OCI-LY1 (cell line): ENCODE results near the gene PCDHGA10.

Source experiments
- H2AFZ ChIP-seq: fragments of 200-600 bp; sonication (generic), shearing (Covaris generic); 2 replicates; pipeline ENCODE4 v1.6.0; 2014; ENCODE audit warnings: antibody characterized with exemption, mild to moderate bottlenecking, low read length
- H3F3A ChIP-seq: fragments of 200-600 bp; sonication (generic), shearing (Covaris generic); 2 replicates; pipeline ENCODE4 v1.6.0; 2014; ENCODE audit warnings: mild to moderate bottlenecking, antibody characterized with exemption, low read length, moderate library complexity; ENCODE audit not compliant: insufficient read depth
- H3K27ac ChIP-seq: fragments of 200-600 bp; sonication (generic); 2 replicates; pipeline ENCODE4 v1.5.1; 2014; ENCODE audit warnings: low read length, mixed run types, mild to moderate bottlenecking, low read depth; ENCODE audit not compliant: poor library complexity, severe bottlenecking
- H3K27me3 ChIP-seq: fragments of 200-600 bp; sonication (generic); 2 replicates; pipeline ENCODE4 v1.6.0; 2014; ENCODE audit warnings: antibody characterized with exemption, mild to moderate bottlenecking, low read length, moderate library complexity; ENCODE audit not compliant: insufficient read depth
- H3K36me3 ChIP-seq: fragments of 200-600 bp; sonication (generic); 2 replicates; pipeline ENCODE4 v1.6.1; 2014; ENCODE audit warnings: mild to moderate bottlenecking, antibody characterized with exemption, low read length, moderate library complexity, mixed read lengths; ENCODE audit not compliant: insufficient read depth
- H3K4me1 ChIP-seq: fragments of 200-600 bp; sonication (generic); 2 replicates; pipeline ENCODE4 v1.5.1; 2014; ENCODE audit warnings: mild to moderate bottlenecking, low read length, moderate library complexity; ENCODE audit not compliant: insufficient read depth, severe bottlenecking
- H3K4me2 ChIP-seq: fragments of 200-600 bp; sonication (generic), shearing (Covaris generic); 2 replicates; pipeline ENCODE4 v1.6.1; 2014; ENCODE audit warnings: low read length
- H3K4me3 ChIP-seq: fragments of 200-600 bp; sonication (generic); 2 replicates; pipeline ENCODE4 v1.5.1; 2014; ENCODE audit warnings: low read length, low read depth, mild to moderate bottlenecking, mixed read lengths; ENCODE audit not compliant: poor library complexity, severe bottlenecking
- H3K79me2 ChIP-seq: fragments of 200-600 bp; shearing (Covaris generic); 2 replicates; pipeline ENCODE4 v1.6.1; 2016; ENCODE audit warnings: mixed run types, low read length, mixed read lengths; ENCODE audit not compliant: insufficient read depth
- H3K9ac ChIP-seq: fragments of 200-600 bp; sonication (generic), shearing (Covaris generic); 2 replicates; pipeline ENCODE4 v1.6.1; 2014; ENCODE audit warnings: mild to moderate bottlenecking, low read length, mixed read lengths
- H3K9me2 ChIP-seq: fragments of 200-600 bp; sonication (generic), shearing (Covaris generic); 2 replicates; pipeline ENCODE4 v1.6.1; 2014; ENCODE audit warnings: low read depth, mild to moderate bottlenecking, low read length, mixed read lengths
- H3K9me3 ChIP-seq: fragments of 200-600 bp; shearing (Covaris generic); 2 replicates; pipeline ENCODE4 v1.6.1; 2014; ENCODE audit warnings: low read length, mixed read lengths
- H4K20me1 ChIP-seq: fragments of 200-600 bp; sonication (generic), shearing (Covaris generic); 2 replicates; pipeline ENCODE4 v1.6.0; 2016; ENCODE audit warnings: mild to moderate bottlenecking, low read length; ENCODE audit not compliant: insufficient read depth
- EZH2 ChIP-seq: fragments of 200-600 bp; sonication (generic), shearing (Covaris generic); IDR thresholded peaks from 2 replicates; pipeline ENCODE4 v1.8.0; 2017; ENCODE audit warnings: borderline replicate concordance, mixed run types, mild to moderate bottlenecking, antibody characterized with exemption, low read length, moderate library complexity, mixed read lengths
- TF ChIP-seq, protein P1 (sequence below): fragments of 200-600 bp; sonication (generic), shearing (Covaris generic); IDR thresholded peaks from 2 replicates; pipeline ENCODE4 v1.5.1; 2017; ENCODE audit warnings: mild to moderate bottlenecking, antibody characterized with exemption, low read length, moderate library complexity, mixed read lengths

PCDHGA10 gene

DNA sequence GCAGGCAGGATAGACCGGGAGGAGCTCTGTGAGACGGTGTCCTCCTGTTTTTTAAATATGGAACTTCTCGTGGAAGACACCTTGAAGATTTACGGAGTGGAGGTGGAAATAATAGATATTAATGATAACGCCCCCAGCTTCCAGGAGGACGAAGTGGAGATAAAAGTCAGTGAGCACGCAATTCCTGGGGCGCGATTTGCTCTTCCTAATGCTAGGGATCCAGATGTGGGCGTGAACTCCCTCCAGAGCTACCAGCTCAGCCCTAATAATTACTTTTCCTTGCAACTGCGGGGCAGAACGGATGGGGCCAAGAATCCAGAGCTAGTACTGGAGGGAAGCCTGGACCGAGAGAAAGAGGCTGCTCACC is 8.7 kb downstream of the PCDHGA10 start:
- Histone ChIP-seq H3K4me1 (no peaks in the 10 kb centered on the region), H3K4me3 (no peak overlapping the region), H2AFZ (no peak overlapping the region), H3K9ac (no peak overlapping the region), H3K9me3 (peaks cover 23% of the 10 kb centered on the region), H3K27ac (no peak overlapping the region), H3K79me2 (no peaks in the 10 kb centered on the region), H3K27me3 (no peaks in the 10 kb centered on the region), H3F3A (no peaks in the 10 kb centered on the region), H4K20me1 (no peaks in the 10 kb centered on the region), H3K4me2 (no peak overlapping the region), H3K36me3 (no peaks in the 10 kb centered on the region), H3K9me2 (no peaks in the 10 kb centered on the region)
- no peak for TF ChIP-seq EZH2
- TF ChIP-seq, protein P1, sequence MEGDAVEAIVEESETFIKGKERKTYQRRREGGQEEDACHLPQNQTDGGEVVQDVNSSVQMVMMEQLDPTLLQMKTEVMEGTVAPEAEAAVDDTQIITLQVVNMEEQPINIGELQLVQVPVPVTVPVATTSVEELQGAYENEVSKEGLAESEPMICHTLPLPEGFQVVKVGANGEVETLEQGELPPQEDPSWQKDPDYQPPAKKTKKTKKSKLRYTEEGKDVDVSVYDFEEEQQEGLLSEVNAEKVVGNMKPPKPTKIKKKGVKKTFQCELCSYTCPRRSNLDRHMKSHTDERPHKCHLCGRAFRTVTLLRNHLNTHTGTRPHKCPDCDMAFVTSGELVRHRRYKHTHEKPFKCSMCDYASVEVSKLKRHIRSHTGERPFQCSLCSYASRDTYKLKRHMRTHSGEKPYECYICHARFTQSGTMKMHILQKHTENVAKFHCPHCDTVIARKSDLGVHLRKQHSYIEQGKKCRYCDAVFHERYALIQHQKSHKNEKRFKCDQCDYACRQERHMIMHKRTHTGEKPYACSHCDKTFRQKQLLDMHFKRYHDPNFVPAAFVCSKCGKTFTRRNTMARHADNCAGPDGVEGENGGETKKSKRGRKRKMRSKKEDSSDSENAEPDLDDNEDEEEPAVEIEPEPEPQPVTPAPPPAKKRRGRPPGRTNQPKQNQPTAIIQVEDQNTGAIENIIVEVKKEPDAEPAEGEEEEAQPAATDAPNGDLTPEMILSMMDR, result no peak

GRCh38 chr5:141422742-141423291 is 10.0 kb downstream of the PCDHGA10 start:
- Histone ChIP-seq H3K4me1 (no peaks in the 10 kb centered on the region), H3K9ac (no peak overlapping the region), H3K4me2 (no peak overlapping the region), H2AFZ (no peak overlapping the region), H3K9me3 (peaks cover 21% of the 10 kb centered on the region), H3K27ac (no peak overlapping the region), H3F3A (no peaks in the 10 kb centered on the region), H3K36me3 (no peaks in the 10 kb centered on the region), H3K4me3 (no peak overlapping the region), H3K27me3 (no peaks in the 10 kb centered on the region), H3K79me2 (no peaks in the 10 kb centered on the region), H4K20me1 (no peaks in the 10 kb centered on the region), H3K9me2 (no peaks in the 10 kb centered on the region)
- TF ChIP-seq, protein P1, result no peak
- TF ChIP-seq EZH2, result no peak

- no peak overlapping the region for H3K4me3 ChIP-seq
- H4K20me1 ChIP-seq, result no peaks in the 10 kb centered on the region
- TF ChIP-seq EZH2, result no peak
- TF ChIP-seq, protein P1, result no peak
Observed at GRCh38 chr5:141427783-141428426, 15.1 kb downstream of the PCDHGA10 start.

More at GRCh38 chr5:141427783-141428426, 15.1 kb downstream of the PCDHGA10 start:
- H3K36me3 ChIP-seq, result no peaks in the 10 kb centered on the region
- H3F3A ChIP-seq, result no peaks in the 10 kb centered on the region
- no peak overlapping the region for H3K4me2 ChIP-seq
- H2AFZ ChIP-seq, result no peak overlapping the region
- peaks cover 6% of the 10 kb centered on the region for H3K4me1 ChIP-seq
- H3K9ac ChIP-seq, result no peak overlapping the region
- no peaks in the 10 kb centered on the region for H3K27me3 ChIP-seq
- H3K9me3 ChIP-seq, result no peaks in the 10 kb centered on the region
- H3K9me2 ChIP-seq, result no peaks in the 10 kb centered on the region
- no peaks in the 10 kb centered on the region for H3K79me2 ChIP-seq
- no peak overlapping the region for H3K27ac ChIP-seq
